ENCODE data around the gene SCNN1A.

- TF ChIP-seq CREB5 (CRISPR knock-in tag; IDR thresholded peaks at IDR 0.05; ENCODE audit: low read depth) (no peak), CSRNP3 (CRISPR knock-in tag; IDR thresholded peaks at IDR 0.05) (no peak), ZFP30 (CRISPR knock-in tag; IDR thresholded peaks at IDR 0.05) (no peak), BACH2 (CRISPR knock-in tag; IDR thresholded peaks at IDR 0.05; ENCODE audit: borderline replicate concordance) (no peak), PATZ1 (CRISPR knock-in tag; IDR thresholded peaks at IDR 0.05; ENCODE audit: borderline replicate concordance) (no peak), ZNF565 (CRISPR knock-in tag; conservative IDR thresholded peaks at IDR 0.05; ENCODE audit: low read depth) (no peak), ZFP3 (CRISPR knock-in tag; IDR thresholded peaks at IDR 0.05) (no peak), ESRRG (CRISPR knock-in tag; IDR thresholded peaks at IDR 0.05) (no peak), ARNTL (CRISPR knock-in tag; IDR thresholded peaks at IDR 0.05; ENCODE audit: borderline replicate concordance, low read depth) (no peak), ZNF70 (CRISPR knock-in tag; IDR thresholded peaks at IDR 0.05) (no peak), ISL1 (CRISPR knock-in tag; IDR thresholded peaks at IDR 0.05) (no peak)
These were observed 45.0 kb upstream of the SCNN1A start for GRCh38 chr12:6420364-6420763.
